ENCODE results near the gene LACC1. TPM values are rescaled to one million over a fixed set of nuclear protein-coding genes. Genes with fewer than 3 reads are reported as not detected.

LACC1 gene
- total RNA-seq, 4 donors from 2014 or later = 4.7 to 10.1 (median 7.2) TPM

DNA sequence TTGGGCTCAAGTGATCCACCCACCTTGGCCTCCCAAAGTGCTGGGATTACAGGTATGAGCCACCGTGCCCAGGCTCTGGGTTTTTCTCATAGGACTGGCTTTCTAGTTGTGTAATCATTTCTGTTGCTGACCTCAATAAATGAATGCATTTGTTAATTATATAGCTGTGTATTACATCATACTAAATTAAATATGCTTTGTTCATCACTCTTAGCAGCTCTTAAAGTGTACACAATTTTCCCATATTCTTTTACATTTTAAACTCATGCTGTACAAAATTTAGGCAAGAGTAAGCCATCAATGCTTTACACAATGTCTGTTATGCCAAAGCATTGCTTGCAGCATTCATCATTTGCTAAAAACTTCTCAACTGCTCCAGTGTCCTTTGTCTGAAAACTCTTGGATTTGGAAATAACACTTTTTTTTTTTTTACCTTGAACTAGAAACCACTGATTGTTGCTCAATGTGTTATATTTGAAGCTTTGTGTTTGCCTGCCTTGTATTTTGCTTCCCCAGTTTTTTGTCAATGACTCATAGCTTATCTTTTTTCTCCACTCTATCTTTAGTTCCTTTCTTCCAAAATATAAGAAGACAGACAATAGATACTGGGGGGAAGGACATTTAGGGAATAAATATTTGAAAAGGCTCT lies 31.6 kb upstream of the LACC1 start:
- 62% methylated on average over 1 of the region's 1 CpG for WGBS
- no peak overlapping the region for H3K27ac ChIP-seq
- no peak for DNase-seq (ENCODE audit: low spot score in 2 of 2)
- no peaks in the 10 kb centered on the region for H3K27me3 ChIP-seq
- H3K36me3 ChIP-seq = peaks cover 14% of the 10 kb centered on the region
- TF ChIP-seq EP300 (IDR thresholded peaks at IDR 0.05) (no peak), POLR2AphosphoS5 (IDR thresholded peaks at IDR 0.05) (no peak), POLR2A (IDR thresholded peaks at IDR 0.05) (no peak)
- TF ChIP-seq, protein P1, sequence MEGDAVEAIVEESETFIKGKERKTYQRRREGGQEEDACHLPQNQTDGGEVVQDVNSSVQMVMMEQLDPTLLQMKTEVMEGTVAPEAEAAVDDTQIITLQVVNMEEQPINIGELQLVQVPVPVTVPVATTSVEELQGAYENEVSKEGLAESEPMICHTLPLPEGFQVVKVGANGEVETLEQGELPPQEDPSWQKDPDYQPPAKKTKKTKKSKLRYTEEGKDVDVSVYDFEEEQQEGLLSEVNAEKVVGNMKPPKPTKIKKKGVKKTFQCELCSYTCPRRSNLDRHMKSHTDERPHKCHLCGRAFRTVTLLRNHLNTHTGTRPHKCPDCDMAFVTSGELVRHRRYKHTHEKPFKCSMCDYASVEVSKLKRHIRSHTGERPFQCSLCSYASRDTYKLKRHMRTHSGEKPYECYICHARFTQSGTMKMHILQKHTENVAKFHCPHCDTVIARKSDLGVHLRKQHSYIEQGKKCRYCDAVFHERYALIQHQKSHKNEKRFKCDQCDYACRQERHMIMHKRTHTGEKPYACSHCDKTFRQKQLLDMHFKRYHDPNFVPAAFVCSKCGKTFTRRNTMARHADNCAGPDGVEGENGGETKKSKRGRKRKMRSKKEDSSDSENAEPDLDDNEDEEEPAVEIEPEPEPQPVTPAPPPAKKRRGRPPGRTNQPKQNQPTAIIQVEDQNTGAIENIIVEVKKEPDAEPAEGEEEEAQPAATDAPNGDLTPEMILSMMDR (IDR thresholded peaks at IDR 0.05) = no peak
- H3K4me3 ChIP-seq = no peak overlapping the region
- H3K9me3 ChIP-seq = peaks cover 21% of the 10 kb centered on the region
- H3K4me1 ChIP-seq = no peaks in the 10 kb centered on the region

DNA sequence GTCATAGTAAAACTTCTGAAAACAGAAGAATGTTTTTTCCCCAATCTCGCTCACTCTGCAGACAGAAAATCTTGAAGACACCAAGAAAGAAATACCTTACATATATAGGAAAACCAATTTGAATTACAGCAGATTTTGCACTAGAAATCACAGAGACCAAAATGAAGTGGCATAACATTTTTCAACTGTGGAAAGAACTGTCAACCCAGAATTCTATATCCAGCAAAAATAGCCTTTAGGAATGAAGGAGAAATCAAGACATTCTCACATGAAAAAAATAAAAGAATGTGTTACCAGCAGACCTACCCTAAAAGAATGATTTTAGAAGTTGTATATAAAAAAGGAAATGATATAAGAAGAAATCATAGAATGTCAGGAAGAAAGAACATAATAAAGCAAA lies 28.8 kb upstream of the LACC1 start:
- TF ChIP-seq, protein P1 (IDR thresholded peaks at IDR 0.05) = no peak
- TF ChIP-seq EP300 (IDR thresholded peaks at IDR 0.05) (no peak), POLR2AphosphoS5 (IDR thresholded peaks at IDR 0.05) (no peak), POLR2A (IDR thresholded peaks at IDR 0.05) (no peak)
- H3K4me3 ChIP-seq = no peak overlapping the region
- no peak for DNase-seq (ENCODE audit: low spot score in 2 of 2)
- peaks cover 14% of the 10 kb centered on the region for H3K36me3 ChIP-seq
- WGBS = 89% methylated on average over 1 of the region's 1 CpG
- no peak overlapping the region for H3K27ac ChIP-seq
- no peaks in the 10 kb centered on the region for H3K27me3 ChIP-seq
- peaks cover 27% of the 10 kb centered on the region for H3K9me3 ChIP-seq
- no peaks in the 10 kb centered on the region for H3K4me1 ChIP-seq

DNA sequence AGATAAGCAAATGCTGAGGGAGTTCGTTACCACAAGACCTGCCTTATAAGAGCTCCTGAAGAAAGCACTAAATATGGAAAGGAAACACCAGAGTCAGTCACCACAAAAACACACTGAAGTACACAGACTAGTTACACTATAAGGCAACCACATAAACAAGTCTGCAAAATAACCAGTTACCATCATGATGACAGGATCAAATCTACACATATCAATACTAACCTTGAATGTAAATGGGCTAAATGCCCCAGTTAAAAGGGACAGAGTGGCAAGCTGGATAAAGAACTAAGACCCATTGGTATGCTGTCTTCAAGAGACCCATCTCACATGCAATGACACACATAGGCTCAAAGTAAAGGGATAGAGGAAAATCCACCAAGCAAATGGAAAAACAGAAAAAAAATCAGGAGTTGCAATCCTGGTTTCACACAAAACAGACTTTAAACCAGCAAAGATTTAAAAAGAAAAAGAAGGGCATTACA lies 26.7 kb upstream of the LACC1 start:
- no peak overlapping the region for H3K27ac ChIP-seq
- H3K4me1 ChIP-seq = no peaks in the 10 kb centered on the region
- TF ChIP-seq, protein P1 (IDR thresholded peaks at IDR 0.05) = no peak
- no peak for TF ChIP-seq POLR2A (IDR thresholded peaks at IDR 0.05)
- TF ChIP-seq POLR2AphosphoS5 (IDR thresholded peaks at IDR 0.05) = no peak
- TF ChIP-seq EP300 (IDR thresholded peaks at IDR 0.05) = no peak
- no peaks in the 10 kb centered on the region for H3K27me3 ChIP-seq
- peaks cover 27% of the 10 kb centered on the region for H3K9me3 ChIP-seq
- no peak overlapping the region for H3K4me3 ChIP-seq
- DNase-seq (ENCODE audit: low spot score in 2 of 2) = no peak
- H3K36me3 ChIP-seq = peaks cover 14% of the 10 kb centered on the region
- WGBS = 97% methylated on average over 1 of the region's 1 CpG

DNA sequence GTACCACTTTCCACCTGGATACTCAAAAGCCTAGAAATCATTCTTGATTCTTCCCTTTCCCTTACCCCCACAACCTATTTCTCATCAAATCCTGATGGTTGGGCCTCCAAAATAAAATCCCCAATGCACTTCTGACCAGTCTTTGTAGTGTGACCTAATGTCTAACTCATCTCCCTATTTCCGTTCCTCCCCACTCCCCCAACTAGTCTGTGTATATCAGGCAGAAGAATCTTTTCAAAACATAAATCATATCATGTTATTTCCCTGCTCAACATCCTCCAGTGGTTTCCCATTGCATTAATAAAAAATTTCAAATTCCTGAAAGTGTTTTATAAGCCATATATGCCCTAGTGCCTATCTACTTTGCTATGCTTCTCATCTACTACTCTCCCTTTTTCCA lies 17.8 kb upstream of the LACC1 start:
- no peak overlapping the region for H3K4me3 ChIP-seq
- H3K4me1 ChIP-seq = no peaks in the 10 kb centered on the region
- DNase-seq (ENCODE audit: low spot score in 2 of 2) = no peak
- H3K36me3 ChIP-seq = peaks cover 15% of the 10 kb centered on the region
- H3K27me3 ChIP-seq = no peaks in the 10 kb centered on the region
- WGBS = 92% methylated on average over 1 of the region's 1 CpG
- no peak overlapping the region for H3K27ac ChIP-seq
- TF ChIP-seq EP300 (IDR thresholded peaks at IDR 0.05) = no peak
- TF ChIP-seq POLR2AphosphoS5 (IDR thresholded peaks at IDR 0.05) = no peak
- no peak for TF ChIP-seq POLR2A (IDR thresholded peaks at IDR 0.05)
- no peaks in the 10 kb centered on the region for H3K9me3 ChIP-seq

DNA sequence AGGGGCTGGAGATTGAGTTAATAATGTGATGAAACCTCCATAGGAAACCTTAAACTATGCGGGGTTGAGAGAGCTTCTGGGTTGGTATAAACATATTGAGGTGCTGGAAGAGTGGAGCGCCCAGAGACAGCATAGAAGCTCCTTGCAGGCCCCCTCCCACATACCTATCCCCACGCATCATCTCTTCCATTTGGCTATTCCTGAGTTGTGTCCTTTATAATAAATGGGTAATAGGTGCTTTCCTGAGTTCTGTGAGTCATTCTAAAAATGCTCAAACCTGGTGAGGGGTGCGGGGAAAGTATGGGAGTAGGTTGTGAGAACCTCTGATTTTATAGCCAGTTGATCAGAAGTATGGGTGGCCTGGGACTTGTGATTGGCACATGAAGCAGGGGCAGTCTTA lies 14.8 kb upstream of the LACC1 start:
- H3K27me3 ChIP-seq = no peaks in the 10 kb centered on the region
- H3K9me3 ChIP-seq = no peaks in the 10 kb centered on the region
- no peaks in the 10 kb centered on the region for H3K4me1 ChIP-seq
- H3K27ac ChIP-seq = no peak overlapping the region
- DNase-seq (ENCODE audit: low spot score in 2 of 2) = no peak
- 95% methylated on average over 4 of the region's 4 CpGs for WGBS
- TF ChIP-seq, protein P1 (IDR thresholded peaks at IDR 0.05) = no peak
- TF ChIP-seq EP300 (IDR thresholded peaks at IDR 0.05) = no peak
- no peak for TF ChIP-seq POLR2A (IDR thresholded peaks at IDR 0.05)
- no peak for TF ChIP-seq POLR2AphosphoS5 (IDR thresholded peaks at IDR 0.05)
- H3K36me3 ChIP-seq = peaks cover 26% of the 10 kb centered on the region
- H3K4me3 ChIP-seq = no peak overlapping the region
